A673 (cell line): ENCODE data around the gene ETV4.

Experiments
- CTCF ChIP-seq: fragments of 300-800, 200-600 bp; sonication (generic); conservative IDR thresholded peaks from 2 replicates; pipeline ENCODE4 v1.5.1; 2017; ENCODE audit warnings: low read depth, mild to moderate bottlenecking, antibody characterized with exemption, low read length, moderate library complexity, mixed read lengths
- EZH2 ChIP-seq: fragments of 200-600 bp; sonication (generic); IDR thresholded peaks from 2 replicates; pipeline ENCODE4 v1.6.1; 2017; ENCODE audit warnings: borderline replicate concordance, low read depth, mild to moderate bottlenecking, mixed read lengths, antibody characterized with exemption, low read length; ENCODE audit not compliant: poor library complexity, severe bottlenecking

- TF ChIP-seq CTCF (no peak), EZH2 (no peak)
Measured at GRCh38 chr17:43560461-43561427, 14.6 kb upstream of the ETV4 start.
